ENCODE data around the gene RFTN1. TPM values are rescaled to one million over a fixed set of nuclear protein-coding genes. Genes with fewer than 3 reads are reported as not detected.

Gene RFTN1
- total RNA-seq, 4 donors from 2014 or later = 113 to 137 (median 122) TPM

- no peak for TF ChIP-seq POLR2A (IDR thresholded peaks at IDR 0.05)
- no peak for TF ChIP-seq CTCF (IDR thresholded peaks at IDR 0.05)
- no peak for TF ChIP-seq EP300 (IDR thresholded peaks at IDR 0.05)
- Histone ChIP-seq H3K4me1 (peaks cover 0 to 27% (median 3%) of the 10 kb centered on the region in 4 donors), H3K27ac (no peak overlapping the region), H3K27me3 (no peaks in the 10 kb centered on the region), H3K4me3 (no peak overlapping the region), H3K9me3 (no peaks in the 10 kb centered on the region), H3K36me3 (peaks cover 0 to 8% (median 0%) of the 10 kb centered on the region in 3 donors)
- 83 to 94% methylated on average over 2 of the region's 2 CpGs for WGBS, 2 donors
- no peak for DNase-seq (ENCODE audit: low spot score in 2 of 2)
Observed at GRCh38 chr3:16478516-16478915, 35.0 kb downstream of the RFTN1 start.

GRCh38 chr3:16477521-16477920 lies 36.0 kb downstream of the RFTN1 start:
- no peak for DNase-seq (ENCODE audit: low spot score in 2 of 2)
- no peaks in the 10 kb centered on the region for H3K27me3 ChIP-seq
- TF ChIP-seq POLR2A (IDR thresholded peaks at IDR 0.05) = no peak
- TF ChIP-seq EP300 (IDR thresholded peaks at IDR 0.05) = no peak
- no peak for TF ChIP-seq CTCF (IDR thresholded peaks at IDR 0.05)
- no peak overlapping the region for H3K4me3 ChIP-seq
- H3K9me3 ChIP-seq = no peaks in the 10 kb centered on the region
- H3K36me3 ChIP-seq = peaks cover 0 to 12% (median 0%) of the 10 kb centered on the region in 3 donors
- H3K4me1 ChIP-seq = peaks cover 0 to 17% (median 3%) of the 10 kb centered on the region in 4 donors
- no peak overlapping the region for H3K27ac ChIP-seq
- WGBS, 2 donors = 84 to 90% methylated on average over 3 of the region's 3 CpGs

- Histone ChIP-seq H3K4me1 (peaks cover 0 to 14% (median 3%) of the 10 kb centered on the region in 4 donors), H3K4me3 (no peak overlapping the region), H3K27me3 (no peaks in the 10 kb centered on the region), H3K9me3 (no peaks in the 10 kb centered on the region), H3K27ac (no peak overlapping the region), H3K36me3 (peaks cover 0 to 16% (median 0%) of the 10 kb centered on the region in 3 donors)
- no peak for DNase-seq (ENCODE audit: low spot score in 2 of 2)
- TF ChIP-seq POLR2A (IDR thresholded peaks at IDR 0.05) = no peak
- no peak for TF ChIP-seq CTCF (IDR thresholded peaks at IDR 0.05)
- no peak for TF ChIP-seq EP300 (IDR thresholded peaks at IDR 0.05)
Observed at GRCh38 chr3:16477056-16477455, 36.4 kb downstream of the RFTN1 start.

GRCh38 chr3:16476636-16477035 lies 36.9 kb downstream of the RFTN1 start:
- WGBS, 2 donors = 62 to 63% methylated on average over 5 of the region's 5 CpGs
- TF ChIP-seq POLR2A (IDR thresholded peaks at IDR 0.05) = no peak
- TF ChIP-seq EP300 (IDR thresholded peaks at IDR 0.05) = no peak
- no peak for TF ChIP-seq CTCF (IDR thresholded peaks at IDR 0.05)
- H3K4me1 ChIP-seq = peaks cover 0 to 9% (median 1%) of the 10 kb centered on the region in 4 donors
- no peaks in the 10 kb centered on the region for H3K9me3 ChIP-seq
- H3K36me3 ChIP-seq = peaks cover 0 to 20% (median 0%) of the 10 kb centered on the region in 3 donors
- DNase-seq (ENCODE audit: low spot score in 2 of 2) = no peak
- H3K27me3 ChIP-seq = no peaks in the 10 kb centered on the region
- no peak overlapping the region for H3K27ac ChIP-seq
- H3K4me3 ChIP-seq = no peak overlapping the region

GRCh38 chr3:16475766-16476165 lies 37.7 kb downstream of the RFTN1 start:
- TF ChIP-seq POLR2A (IDR thresholded peaks at IDR 0.05) (no peak), CTCF (IDR thresholded peaks at IDR 0.05) (no peak), EP300 (IDR thresholded peaks at IDR 0.05) (no peak)
- Histone ChIP-seq H3K9me3 (peaks cover 0 to 6% (median 0%) of the 10 kb centered on the region in 4 donors), H3K4me1 (peaks cover 0 to 2% (median 0%) of the 10 kb centered on the region in 4 donors), H3K27me3 (no peaks in the 10 kb centered on the region), H3K36me3 (peaks cover 0 to 29% (median 0%) of the 10 kb centered on the region in 3 donors), H3K27ac (no peak overlapping the region), H3K4me3 (no peak overlapping the region)
- DNase-seq (ENCODE audit: low spot score in 2 of 2) = no peak
- WGBS, 2 donors = 95 to 100% methylated on average over 3 of the region's 3 CpGs

Measured in tibial nerve (tissue), 4 donors.